H9 (cell line): Measurements from ENCODE around the gene CDK14. TPM values are rescaled to one million over a fixed set of nuclear protein-coding genes. Genes with fewer than 3 reads are reported as not detected.

ENCODE experiments used
- DNase-seq: peaks from one replicate; pipeline ENCODE4 v3.0.0-alpha.2; 2017
- H2AFZ ChIP-seq: one replicate; pipeline ENCODE4 v1.6.1; 2013; ENCODE audit warnings: mild to moderate bottlenecking, low read length, control low read depth, moderate library complexity
- H2AK5ac ChIP-seq: 2 replicates; pipeline ENCODE4 v1.6.1; 2013; ENCODE audit warnings: low read length, control low read depth, mixed read lengths; ENCODE audit not compliant: insufficient read length
- H2BK120ac ChIP-seq: one replicate; pipeline ENCODE4 v1.6.1; 2013; ENCODE audit warnings: low read depth, mild to moderate bottlenecking, low read length, control low read depth, inconsistent platforms; ENCODE audit not compliant: poor library complexity, severe bottlenecking
- H2BK12ac ChIP-seq: 2 replicates; pipeline ENCODE4 v1.6.1; 2013; ENCODE audit warnings: low read length, control low read depth, mixed read lengths, low read depth; ENCODE audit not compliant: insufficient read length
- H2BK15ac ChIP-seq: 2 replicates; pipeline ENCODE4 v1.6.1; 2013; ENCODE audit warnings: low read depth, low read length, control low read depth
- H2BK20ac ChIP-seq: one replicate; pipeline ENCODE4 v1.6.1; 2013; ENCODE audit warnings: low read depth, mild to moderate bottlenecking, low read length, control low read depth, inconsistent platforms; ENCODE audit not compliant: poor library complexity, severe bottlenecking
- H2BK5ac ChIP-seq: 2 replicates; pipeline ENCODE4 v1.6.1; 2013; ENCODE audit warnings: low read length, control low read depth, mixed read lengths; ENCODE audit not compliant: insufficient read length
- H3K14ac ChIP-seq: 2 replicates; pipeline ENCODE4 v1.6.1; 2013; ENCODE audit warnings: low read length, control low read depth; ENCODE audit not compliant: insufficient read depth
- H3K18ac ChIP-seq: 2 replicates; pipeline ENCODE4 v1.6.1; 2013; ENCODE audit warnings: low read depth, mild to moderate bottlenecking, mixed read lengths, low read length, control low read depth; ENCODE audit not compliant: insufficient read length
- H3K23ac ChIP-seq: 2 replicates; pipeline ENCODE4 v1.6.1; 2013; ENCODE audit warnings: low read length, control low read depth, mixed read lengths, low read depth; ENCODE audit not compliant: insufficient read length
- H3K23me2 ChIP-seq: 2 replicates; pipeline ENCODE4 v1.6.1; 2013; ENCODE audit warnings: low read depth, mild to moderate bottlenecking, mixed read lengths, low read length, control low read depth; ENCODE audit not compliant: insufficient read length, poor library complexity, severe bottlenecking
- H3K27ac ChIP-seq: 2 replicates; pipeline ENCODE4 v1.5.1; 2013; ENCODE audit warnings: low read length, control low read depth, mixed read lengths, low read depth; ENCODE audit not compliant: insufficient read length
- H3K27me3 ChIP-seq: 2 replicates; pipeline ENCODE4 v1.6.1; 2013; ENCODE audit warnings: low read length, control low read depth, inconsistent platforms; ENCODE audit not compliant: insufficient read depth
- H3K4ac ChIP-seq: 2 replicates; pipeline ENCODE4 v1.6.1; 2013; ENCODE audit warnings: low read depth, mild to moderate bottlenecking, control low read depth, inconsistent platforms, low read length, moderate library complexity
- H3K4me1 ChIP-seq: 2 replicates; pipeline ENCODE4 v1.6.1; 2013; ENCODE audit warnings: low read length, control low read depth, inconsistent platforms; ENCODE audit not compliant: insufficient read depth
- H3K4me2 ChIP-seq: 2 replicates; pipeline ENCODE4 v1.6.1; 2013; ENCODE audit warnings: low read length, control low read depth, mixed read lengths; ENCODE audit not compliant: insufficient read length, insufficient read depth
- H3K56ac ChIP-seq: 2 replicates; pipeline ENCODE4 v1.6.1; 2013; ENCODE audit warnings: low read depth, mild to moderate bottlenecking, mixed read lengths, low read length, control low read depth; ENCODE audit not compliant: insufficient read length
- H3K79me1 ChIP-seq: 2 replicates; pipeline ENCODE4 v1.6.1; 2013; ENCODE audit warnings: low read depth, mild to moderate bottlenecking, moderate library complexity, low read length, control low read depth, inconsistent platforms; ENCODE audit not compliant: insufficient read depth, poor library complexity, severe bottlenecking
- H3K79me2 ChIP-seq: 2 replicates; pipeline ENCODE4 v1.6.1; 2013; ENCODE audit warnings: low read length, control low read depth, inconsistent platforms; ENCODE audit not compliant: insufficient read depth
- H3K9ac ChIP-seq: 2 replicates; pipeline ENCODE4 v1.6.1; 2013; ENCODE audit warnings: low read length, control low read depth, mixed read lengths; ENCODE audit not compliant: insufficient read length; ENCODE audit errors: extremely low read depth
- H3K9me3 ChIP-seq: one replicate; pipeline ENCODE4 v1.6.1; 2013; ENCODE audit warnings: low read depth, low read length, inconsistent platforms; ENCODE audit not compliant: control insufficient read depth
- H3T11ph ChIP-seq: one replicate; pipeline ENCODE4 v1.6.1; 2013; ENCODE audit warnings: mild to moderate bottlenecking, low read length, control low read depth, inconsistent platforms
- H4K20me1 ChIP-seq: one replicate; pipeline ENCODE4 v1.6.1; 2013; ENCODE audit not compliant: control insufficient read depth, insufficient read length, insufficient read depth
- H4K5ac ChIP-seq: 2 replicates; pipeline ENCODE4 v1.6.1; 2013; ENCODE audit warnings: low read depth, mild to moderate bottlenecking, mixed read lengths, low read length, control low read depth; ENCODE audit not compliant: insufficient read length
- H4K8ac ChIP-seq: replicated peaks from 2 replicates; pipeline ENCODE4 v1.6.1; 2013; ENCODE audit warnings: low read length, control low read depth, mixed read lengths, low read depth; ENCODE audit not compliant: insufficient read length
- H4K91ac ChIP-seq: 2 replicates; pipeline ENCODE4 v1.6.1; 2013; ENCODE audit warnings: low read depth, mild to moderate bottlenecking, moderate library complexity, mixed read lengths, low read length, control low read depth; ENCODE audit not compliant: insufficient read length
- H3K27ac Mint-ChIP-seq, 3 experiments: 2 replicates in 2 of 3; 3 replicates in 1 of 3; pipeline ENCODE4 v1.8.0; 2020 to 2021; ENCODE audit warnings: mixed read lengths in 3 of 3, mild to moderate bottlenecking in 1 of 3, moderate library complexity in 1 of 3
- H3K27me3 Mint-ChIP-seq: 2 replicates; pipeline ENCODE4 v1.8.0; 2021; ENCODE audit warnings: low read depth, mild to moderate bottlenecking, moderate library complexity, mixed read lengths
- H3K36me3 Mint-ChIP-seq, 3 experiments: 2 replicates in 2 of 3; 3 replicates in 1 of 3; pipeline ENCODE4 v1.8.0; 2020 to 2021; ENCODE audit warnings: low read depth in 3 of 3, mixed read lengths in 3 of 3; ENCODE audit not compliant: insufficient read depth in 1 of 3
- H3K4me1 Mint-ChIP-seq, 2 experiments: 2 replicates each; pipeline ENCODE4 v1.8.0; 2020; ENCODE audit warnings: mixed read lengths in 2 of 2
- H3K4me3 Mint-ChIP-seq, 2 experiments: 2 replicates in 1 of 2; 3 replicates in 1 of 2; pipeline ENCODE4 v1.8.0; 2020 to 2021; ENCODE audit warnings: mild to moderate bottlenecking in 2 of 2, mixed read lengths in 2 of 2, moderate library complexity in 1 of 2
- H3K9me3 Mint-ChIP-seq, 2 experiments: 2 replicates in 1 of 2; 3 replicates in 1 of 2; pipeline ENCODE4 v1.8.0; 2020; ENCODE audit warnings: mild to moderate bottlenecking in 2 of 2, mixed read lengths in 2 of 2, moderate library complexity in 1 of 2
- WGBS: extraction: QIAGEN DNeasy Blood & Tissue Kit; methylation state at CpG from one replicate; pipeline ENCODE4 v1.1.7; 2013; ENCODE audit warnings: missing lambda C conversion rate, low lambda C conversion rate, mixed read lengths; ENCODE audit not compliant: insufficient read length; ENCODE audit errors: extremely low coverage; 5-methylcytosine and 5-hydroxymethylcytosine counted together
- total RNA-seq: library from RNA; stranded (reverse); gene quantifications from 2 replicates; pipeline ENCODE4 v1.2.1, GENCODE V29; 2021
- TF ChIP-seq, protein P1 (sequence below): fragments of 200-600 bp; sonication (generic); conservative IDR thresholded peaks from 3 replicates; pipeline ENCODE4 v1.8.0; 2021; ENCODE audit warnings: antibody characterized with exemption, mild to moderate bottlenecking

Gene CDK14
- total RNA-seq, 1 experiment from 2014 or later: 23.9 TPM

DNA sequence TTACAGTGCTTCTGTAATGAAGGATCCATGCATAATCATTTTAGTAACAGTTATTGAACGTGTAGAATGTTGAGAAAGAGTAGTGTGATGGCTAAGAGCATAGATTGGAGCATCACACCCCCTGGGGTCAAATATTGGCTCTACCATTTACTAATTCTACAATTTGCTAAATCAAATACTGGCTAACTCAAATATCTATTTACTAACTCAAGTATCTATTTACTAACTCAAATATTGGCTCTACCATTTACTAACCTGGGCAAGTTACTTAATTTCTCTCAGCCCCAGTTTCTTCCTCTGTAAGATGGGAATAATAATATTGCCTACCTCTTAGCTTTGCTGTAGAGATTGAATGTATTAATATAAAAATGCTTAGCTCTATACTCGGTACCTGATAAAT is 64.0 kb downstream of the CDK14 start:
- no peak overlapping the region for H3K27ac ChIP-seq
- H3K4me1 ChIP-seq: peaks cover 13% of the 10 kb centered on the region; the same call in 1 of the 2 replicates
- no peaks in the 10 kb centered on the region for H3K9me3 ChIP-seq
- H3K23ac ChIP-seq: no peak overlapping the region
- H2BK20ac ChIP-seq: no peak overlapping the region
- H3K4ac ChIP-seq: no peak overlapping the region
- no peaks in the 10 kb centered on the region; a peak in 2 of 7 replicates for H3K36me3 Mint-ChIP-seq
- no peak overlapping the region for H3K14ac ChIP-seq
- H3K18ac ChIP-seq: no peak overlapping the region
- no peak overlapping the region for H3K27ac Mint-ChIP-seq
- H3K4me2 ChIP-seq: no peak overlapping the region
- no peaks in the 10 kb centered on the region for H3K27me3 ChIP-seq
- H4K5ac ChIP-seq: no peak overlapping the region
- DNase-seq: no peak
- no peak overlapping the region for H2BK5ac ChIP-seq
- no peak overlapping the region for H3K56ac ChIP-seq
- no peaks in the 10 kb centered on the region for H3K79me1 ChIP-seq
- no peak overlapping the region for H3T11ph ChIP-seq
- no peaks in the 10 kb centered on the region; a peak in 2 of 5 replicates for H3K9me3 Mint-ChIP-seq
- TF ChIP-seq, protein P1, sequence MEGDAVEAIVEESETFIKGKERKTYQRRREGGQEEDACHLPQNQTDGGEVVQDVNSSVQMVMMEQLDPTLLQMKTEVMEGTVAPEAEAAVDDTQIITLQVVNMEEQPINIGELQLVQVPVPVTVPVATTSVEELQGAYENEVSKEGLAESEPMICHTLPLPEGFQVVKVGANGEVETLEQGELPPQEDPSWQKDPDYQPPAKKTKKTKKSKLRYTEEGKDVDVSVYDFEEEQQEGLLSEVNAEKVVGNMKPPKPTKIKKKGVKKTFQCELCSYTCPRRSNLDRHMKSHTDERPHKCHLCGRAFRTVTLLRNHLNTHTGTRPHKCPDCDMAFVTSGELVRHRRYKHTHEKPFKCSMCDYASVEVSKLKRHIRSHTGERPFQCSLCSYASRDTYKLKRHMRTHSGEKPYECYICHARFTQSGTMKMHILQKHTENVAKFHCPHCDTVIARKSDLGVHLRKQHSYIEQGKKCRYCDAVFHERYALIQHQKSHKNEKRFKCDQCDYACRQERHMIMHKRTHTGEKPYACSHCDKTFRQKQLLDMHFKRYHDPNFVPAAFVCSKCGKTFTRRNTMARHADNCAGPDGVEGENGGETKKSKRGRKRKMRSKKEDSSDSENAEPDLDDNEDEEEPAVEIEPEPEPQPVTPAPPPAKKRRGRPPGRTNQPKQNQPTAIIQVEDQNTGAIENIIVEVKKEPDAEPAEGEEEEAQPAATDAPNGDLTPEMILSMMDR: no peak
- peaks cover 4% of the 10 kb centered on the region; the same call in 1 of the 2 replicates for H3K79me2 ChIP-seq
- no peak overlapping the region for H3K4me3 Mint-ChIP-seq
- no peaks in the 10 kb centered on the region for H3K23me2 ChIP-seq
- no peak overlapping the region for H2AK5ac ChIP-seq
- no peaks in the 10 kb centered on the region for H4K20me1 ChIP-seq
- no peak overlapping the region for H2BK120ac ChIP-seq
- no peaks in the 10 kb centered on the region for H3K27me3 Mint-ChIP-seq
- no peak overlapping the region for H4K91ac ChIP-seq
- H4K8ac ChIP-seq: no peak overlapping the region
- H2BK15ac ChIP-seq: no peak overlapping the region
- no peak overlapping the region for H3K9ac ChIP-seq
- no peak overlapping the region for H2BK12ac ChIP-seq
- WGBS: no CpG with 5 or more reads among the region's 2 CpGs
- peaks cover 35 to 36% of the 10 kb centered on the region in 2 experiments for H3K4me1 Mint-ChIP-seq
- no peak overlapping the region for H2AFZ ChIP-seq
